Gastroesophageal sphincter (tissue), 4 donors: ENCODE results near the gene TRUB2. TPM values are rescaled to one million over a fixed set of nuclear protein-coding genes. Genes with fewer than 3 reads are reported as not detected.

Experiments
- ATAC-seq: fragments of 150-250 bp; one replicate; pipeline ENCODE4 v1.9.1; 2016; ENCODE audit warnings: mild to moderate bottlenecking, moderate library complexity
- H3K27ac ChIP-seq, 4 donors: fragments of 200-600 bp; sonication (generic) in 3 of 4; 1 replicate in 3 of 4; 2 replicates in 1 of 4; pipeline ENCODE4 v1.5.1; 2016 to 2019
- H3K27me3 ChIP-seq: fragments of 200-600 bp; sonication (generic); one replicate; pipeline ENCODE4 v1.5.1; 2019
- H3K36me3 ChIP-seq, 2 donors: fragments of 200-600 bp; sonication (generic); one replicate each; pipeline ENCODE4 v1.5.1; 2019; ENCODE audit warnings: control low read depth in 1 of 2
- H3K4me1 ChIP-seq, 3 donors: fragments of 200-600 bp; sonication (generic); 1 replicate in 2 of 3; 2 replicates in 1 of 3; pipeline ENCODE4 v1.5.1; 2016 to 2019; ENCODE audit warnings: control low read depth in 2 of 3
- H3K4me3 ChIP-seq, 2 donors: fragments of 200-600 bp; sonication (generic); one replicate each; pipeline ENCODE4 v1.5.1; 2019; ENCODE audit warnings: mild to moderate bottlenecking in 1 of 2, moderate library complexity in 1 of 2
- H3K9me3 ChIP-seq, 3 donors: fragments of 200-600 bp; sonication (generic); one replicate each; pipeline ENCODE4 v1.5.1; 2017 to 2019; ENCODE audit warnings: control low read depth in 2 of 3
- CTCF ChIP-seq, 4 experiments: fragments of 200-600 bp in 2 of 4; fragments of 450-650 bp in 2 of 4; sonication (generic) in 1 of 4; IDR thresholded peaks; one replicate each; pipeline ENCODE4 v1.5.1; 2017 to 2019; ENCODE audit warnings: antibody characterized with exemption in 4 of 4, mild to moderate bottlenecking in 2 of 4, moderate library complexity in 2 of 4
- EP300 ChIP-seq: sonication (generic); formaldehyde crosslinking; IDR thresholded peaks from one replicate; pipeline ENCODE4 v1.6.1; 2017; ENCODE audit warnings: antibody characterized with exemption, mild to moderate bottlenecking
- POLR2A ChIP-seq, 2 donors: fragments of 450-650 bp; IDR thresholded peaks; one replicate each; pipeline ENCODE4 v1.6.1; 2017; ENCODE audit warnings: antibody characterized with exemption in 2 of 2, mild to moderate bottlenecking in 2 of 2, moderate library complexity in 1 of 2
- POLR2AphosphoS5 ChIP-seq: sonication (generic); formaldehyde crosslinking; IDR thresholded peaks from one replicate; pipeline ENCODE4 v1.6.1; 2017; ENCODE audit warnings: antibody characterized with exemption
- WGBS, 2 donors: methylation state at CpG; one replicate each; pipeline ENCODE4 v1.1.5; 2018; ENCODE audit warnings: low coverage in 1 of 2; 5-methylcytosine and 5-hydroxymethylcytosine counted together
- total RNA-seq, 4 donors: library from RNA; depleted of rRNA; stranded (reverse); fragments of >200 nt; gene quantifications; one replicate each; pipeline ENCODE4 v1.1.0, GENCODE V29; 2016

TRUB2 gene
- total RNA-seq, 4 donors from 2014 or later = 5.1 to 11.4 (median 7.5) TPM

GRCh38 chr9:128259156-128259555 is 63.1 kb downstream of the TRUB2 start:
- ATAC-seq = no peak
- WGBS, 2 donors = 75 to 79% methylated on average over 2 to 3 of the region's 9 CpGs

GRCh38 chr9:128258326-128258725 is 63.9 kb downstream of the TRUB2 start:
- Histone ChIP-seq H3K36me3 (peaks cover 0 to 74% of the 10 kb centered on the region in 2 donors), H3K4me1 (no peaks in the 10 kb centered on the region), H3K9me3 (no peaks in the 10 kb centered on the region), H3K27ac (no peak overlapping the region), H3K27me3 (peaks cover 6% of the 10 kb centered on the region), H3K4me3 (no peak overlapping the region)
- no peak for ATAC-seq
- WGBS, 2 donors = 33 to 84% methylated on average over 1 to 4 of the region's 6 CpGs
- TF ChIP-seq CTCF (IDR thresholded peaks at IDR 0.05) = no peak
- TF ChIP-seq POLR2A (IDR thresholded peaks at IDR 0.05) = no peak
- no peak for TF ChIP-seq POLR2AphosphoS5
- no peak for TF ChIP-seq EP300

More at GRCh38 chr9:128259156-128259555, 63.1 kb downstream of the TRUB2 start:
- Histone ChIP-seq H3K27ac (no peak overlapping the region), H3K4me3 (no peak overlapping the region), H3K9me3 (no peaks in the 10 kb centered on the region), H3K4me1 (no peaks in the 10 kb centered on the region), H3K27me3 (no peaks in the 10 kb centered on the region), H3K36me3 (peaks cover 0 to 82% of the 10 kb centered on the region in 2 donors)
- TF ChIP-seq POLR2A (IDR thresholded peaks at IDR 0.05) (no peak), CTCF (IDR thresholded peaks at IDR 0.05) (no peak), EP300 (no peak), POLR2AphosphoS5 (no peak)

GRCh38 chr9:128257907-128258306 is 64.3 kb downstream of the TRUB2 start:
- H3K36me3 ChIP-seq = peaks cover 0 to 73% of the 10 kb centered on the region in 2 donors
- no peak for ATAC-seq
- no CpG with 5 or more reads among the region's 11 CpGs for WGBS, 2 donors

GRCh38 chr9:128257086-128257825 is 65.0 kb downstream of the TRUB2 start:
- no peak overlapping the region for H3K4me3 ChIP-seq
- peaks cover 17% of the 10 kb centered on the region for H3K27me3 ChIP-seq
- TF ChIP-seq EP300 (no peak), POLR2A (IDR thresholded peaks at IDR 0.05) (no peak), POLR2AphosphoS5 (no peak), CTCF (IDR thresholded peaks at IDR 0.05) (no peak)
- WGBS, 2 donors = 75 to 77% methylated on average over 5 to 6 of the region's 23 CpGs
- H3K4me1 ChIP-seq = no peaks in the 10 kb centered on the region
- no peak overlapping the region for H3K27ac ChIP-seq
- H3K9me3 ChIP-seq = no peaks in the 10 kb centered on the region
- no peak for ATAC-seq
- peaks cover 0 to 69% of the 10 kb centered on the region in 2 donors for H3K36me3 ChIP-seq

More at GRCh38 chr9:128257907-128258306, 64.3 kb downstream of the TRUB2 start:
- no peaks in the 10 kb centered on the region for H3K9me3 ChIP-seq
- no peak overlapping the region for H3K4me3 ChIP-seq
- H3K27me3 ChIP-seq = peaks cover 10% of the 10 kb centered on the region
- no peaks in the 10 kb centered on the region for H3K4me1 ChIP-seq
- TF ChIP-seq POLR2A (IDR thresholded peaks at IDR 0.05) (no peak), POLR2AphosphoS5 (no peak), EP300 (no peak)
- H3K27ac ChIP-seq = no peak overlapping the region

Other genes with a start within 250 kb of the TRUB2 start
- gene PTGES2, start 194.7 kb downstream of the TRUB2 start, total RNA-seq = 10 to 100 TPM; 46.1 to 85.8 (median 57.5) TPM
- 100 to 1,000 TPM in 1 of 4 donors, 1 to 10 TPM in 1, under 1 TPM in 1, not detected in 1; 0.58 to 222 (median 1.4) TPM for gene LCN2, start 173.0 kb downstream of the TRUB2 start, total RNA-seq
- 100 to 1,000 TPM; 139 to 165 (median 145) TPM for gene BBLN, start 162.2 kb downstream of the TRUB2 start, total RNA-seq
- gene CIZ1, start 130.9 kb downstream of the TRUB2 start, total RNA-seq = 10 to 100 TPM; 41.7 to 83.9 (median 58.1) TPM
- gene DNM1, start 119.1 kb downstream of the TRUB2 start, total RNA-seq = 10 to 100 TPM in 2 of 4 donors, 1 to 10 TPM in 2; 8.6 to 22.3 (median 14.4) TPM
- 100 to 1,000 TPM in 1 of 4 donors, 10 to 100 TPM in 3; 71.1 to 130 (median 83.1) TPM for gene GOLGA2, start 46.4 kb downstream of the TRUB2 start, total RNA-seq
- 10 to 100 TPM; 18.2 to 27.5 (median 24.5) TPM for gene SWI5, start 46.2 kb downstream of the TRUB2 start, total RNA-seq
- 10 to 100 TPM; 25.8 to 40.5 (median 31.8) TPM for gene COQ4, start 392 bp upstream of the TRUB2 start, total RNA-seq
- 10 to 100 TPM; 14.3 to 34.3 (median 20.4) TPM for gene SLC27A4, start 18.1 kb upstream of the TRUB2 start, total RNA-seq
- 10 to 100 TPM; 20.5 to 46.8 (median 30.2) TPM for gene URM1, start 48.9 kb upstream of the TRUB2 start, total RNA-seq
- gene CERCAM, start 98.4 kb upstream of the TRUB2 start, total RNA-seq = 10 to 100 TPM; 18.0 to 30.0 (median 28.1) TPM
- 10 to 100 TPM; 19.7 to 30.1 (median 26.9) TPM for gene ODF2, start 133.6 kb upstream of the TRUB2 start, total RNA-seq
- 10 to 100 TPM; 18.7 to 32.4 (median 26.9) TPM for gene GLE1, start 182.3 kb upstream of the TRUB2 start, total RNA-seq
- 100 to 1,000 TPM; 223 to 390 (median 286) TPM for gene SPTAN1, start 230.1 kb upstream of the TRUB2 start, total RNA-seq